Astrocyte of the spinal cord (primary cell): ENCODE results near the gene C1orf53.

Experiments
- DNase-seq: peaks from one replicate; pipeline ENCODE4 v3.0.0; 2011; ENCODE audit warnings: low read depth, low spot score
- H3K4me3 ChIP-seq: 2 replicates; pipeline ENCODE4 v1.5.1; 2011; ENCODE audit warnings: low read depth, mild to moderate bottlenecking, low read length, moderate library complexity
- CTCF ChIP-seq: IDR thresholded peaks from 2 replicates; pipeline ENCODE4 v1.5.1; 2012; ENCODE audit warnings: low read depth, mild to moderate bottlenecking, low read length, inconsistent platforms
- in situ Hi-C: cut with HindIII; loops from 2 replicates; pipeline ENCODE4 v1.10.0; 2017; ENCODE audit warnings: low sequenced_read_pairs

C1orf53 gene

GRCh38 chr1:197892684-197893083, 9.7 kb upstream of the C1orf53 start:
- TF ChIP-seq CTCF: no peak
- no peak for DNase-seq
- in situ Hi-C loops: no loop called here
- no peak overlapping the region for H3K4me3 ChIP-seq

GRCh38 chr1:197896301-197896700, 6.1 kb upstream of the C1orf53 start:
- in situ Hi-C loops: no loop called here
- no peak for TF ChIP-seq CTCF
- DNase-seq: no peak

GRCh38 chr1:197899037-197899436, 3.4 kb upstream of the C1orf53 start:
- no peak for DNase-seq
- in situ Hi-C loops: no loop called here
- H3K4me3 ChIP-seq: no peak overlapping the region
- TF ChIP-seq CTCF: no peak

More at GRCh38 chr1:197896301-197896700, 6.1 kb upstream of the C1orf53 start:
- H3K4me3 ChIP-seq: no peak overlapping the region

GRCh38 chr1:197902131-197902453, 338 bp upstream of the C1orf53 start:
- no peak for TF ChIP-seq CTCF
- H3K4me3 ChIP-seq: peak overlapping the region; percentile 66
- no peak for DNase-seq
- in situ Hi-C loops: no loop called here

GRCh38 chr1:197903196-197903514, 725 bp downstream of the C1orf53 start:
- no peak for TF ChIP-seq CTCF
- in situ Hi-C loops: no loop called here
- DNase-seq: no peak
- peak overlapping the region; percentile 66 for H3K4me3 ChIP-seq

- H3K4me3 ChIP-seq: no peak overlapping the region
- DNase-seq: no peak
- in situ Hi-C loops: no loop called here
- no peak for TF ChIP-seq CTCF
Observed at GRCh38 chr1:197904126-197904787, 1.8 kb downstream of the C1orf53 start.
